Osteoblast (primary cell): ENCODE measurements around the gene KANSL1. TPM values are rescaled to one million over a fixed set of nuclear protein-coding genes. Genes with fewer than 3 reads are reported as not detected.

Experiments
- DNase-seq: peaks from one replicate; pipeline ENCODE4 v3.0.0; 2011; ENCODE audit warnings: low spot score, mixed read lengths; ENCODE audit not compliant: insufficient read length; ENCODE audit errors: missing footprints
- H2AFZ ChIP-seq: 2 replicates; pipeline ENCODE4 v1.6.0; 2011; ENCODE audit warnings: mild to moderate bottlenecking, low read length
- H3K27ac ChIP-seq: 2 replicates; pipeline ENCODE4 v1.5.1; 2011; ENCODE audit warnings: mild to moderate bottlenecking, low read depth, low read length, moderate library complexity
- H3K27me3 ChIP-seq: 2 replicates; pipeline ENCODE4 v1.6.0; 2012; ENCODE audit warnings: mild to moderate bottlenecking, control low read depth, inconsistent platforms, low read length, moderate library complexity; ENCODE audit not compliant: insufficient read depth
- H3K36me3 ChIP-seq: 2 replicates; pipeline ENCODE4 v1.5.1; 2011; ENCODE audit warnings: mild to moderate bottlenecking, low read length, control low read depth, moderate library complexity; ENCODE audit not compliant: insufficient read depth
- H3K4me1 ChIP-seq: 2 replicates; pipeline ENCODE4 v1.5.1; 2011; ENCODE audit warnings: mild to moderate bottlenecking, low read length, control low read depth, moderate library complexity; ENCODE audit not compliant: insufficient read depth
- H3K4me2 ChIP-seq: 2 replicates; pipeline ENCODE4 v1.6.0; 2011; ENCODE audit warnings: mild to moderate bottlenecking, low read length; ENCODE audit not compliant: insufficient read depth
- H3K4me3 ChIP-seq: fragments of 200-600 bp; sonication (generic); 3 replicates; pipeline ENCODE4 v1.5.1; 2012; ENCODE audit warnings: mild to moderate bottlenecking, low read length, inconsistent platforms; ENCODE audit not compliant: insufficient read depth
- H3K79me2 ChIP-seq: 2 replicates; pipeline ENCODE4 v1.6.0; 2012; ENCODE audit warnings: mild to moderate bottlenecking, low read length, control low read depth, inconsistent platforms; ENCODE audit not compliant: insufficient read depth
- H3K9me3 ChIP-seq: 2 replicates; pipeline ENCODE4 v1.5.1; 2011; ENCODE audit warnings: low read depth, low read length, control low read depth
- H4K20me1 ChIP-seq: 2 replicates; pipeline ENCODE4 v1.6.0; 2012; ENCODE audit warnings: mild to moderate bottlenecking, low read length, control low read depth; ENCODE audit not compliant: insufficient read depth
- CTCF ChIP-seq: IDR thresholded peaks from 2 replicates; pipeline ENCODE4 v1.5.1; 2011; ENCODE audit warnings: mild to moderate bottlenecking, low read depth, low read length, moderate library complexity; ENCODE audit errors: extremely low read depth
- total RNA-seq: library from RNA; depleted of rRNA; stranded (reverse); fragments of >200 nt; gene quantifications from 2 replicates; pipeline ENCODE4 v1.2.3, GENCODE V29; 2012

KANSL1 gene
- total RNA-seq, 1 donor, result 151 TPM

- DNase-seq, result peak; percentile 38
- no peaks in the 10 kb centered on the region for H3K27me3 ChIP-seq
- peaks cover 8% of the 10 kb centered on the region for H3K4me1 ChIP-seq
- H3K4me3 ChIP-seq, result no peak overlapping the region
- H3K4me2 ChIP-seq, result no peak overlapping the region
- H3K36me3 ChIP-seq, result no peaks in the 10 kb centered on the region
- H3K9me3 ChIP-seq, result no peaks in the 10 kb centered on the region
- no peak overlapping the region for H2AFZ ChIP-seq
- no peak for TF ChIP-seq CTCF
- H3K27ac ChIP-seq, result no peak overlapping the region
- H3K79me2 ChIP-seq, result no peaks in the 10 kb centered on the region
- H4K20me1 ChIP-seq, result no peaks in the 10 kb centered on the region
Observed at GRCh38 chr17:46001390-46002310, 191.6 kb downstream of the KANSL1 start.

- H3K4me1 ChIP-seq, result peaks cover 8% of the 10 kb centered on the region
- DNase-seq, result peak; percentile 34
- no peak overlapping the region for H2AFZ ChIP-seq
- H4K20me1 ChIP-seq, result no peaks in the 10 kb centered on the region
- H3K27me3 ChIP-seq, result no peaks in the 10 kb centered on the region
- no peak overlapping the region for H3K4me2 ChIP-seq
- no peak overlapping the region for H3K27ac ChIP-seq
- no peak overlapping the region for H3K4me3 ChIP-seq
- TF ChIP-seq CTCF, result no peak
- H3K79me2 ChIP-seq, result no peaks in the 10 kb centered on the region
- H3K36me3 ChIP-seq, result no peaks in the 10 kb centered on the region
- no peaks in the 10 kb centered on the region for H3K9me3 ChIP-seq
Observed at GRCh38 chr17:46000757-46001156, 192.5 kb downstream of the KANSL1 start.

- Histone ChIP-seq H3K4me1 (peaks cover 8% of the 10 kb centered on the region), H2AFZ (no peak overlapping the region), H3K36me3 (no peaks in the 10 kb centered on the region), H3K27me3 (no peaks in the 10 kb centered on the region), H3K4me2 (no peak overlapping the region), H3K9me3 (no peaks in the 10 kb centered on the region), H3K79me2 (no peaks in the 10 kb centered on the region), H3K27ac (no peak overlapping the region), H4K20me1 (no peaks in the 10 kb centered on the region), H3K4me3 (no peak overlapping the region)
- no peak for DNase-seq
- TF ChIP-seq CTCF, result no peak
Observed at GRCh38 chr17:46000292-46000691, 192.9 kb downstream of the KANSL1 start.

GRCh38 chr17:45999900-46000290 is 193.3 kb downstream of the KANSL1 start:
- DNase-seq, result peak; percentile 53
- Histone ChIP-seq H3K27me3 (no peaks in the 10 kb centered on the region), H3K4me1 (peaks cover 8% of the 10 kb centered on the region)

More at GRCh38 chr17:45999900-46000290, 193.3 kb downstream of the KANSL1 start:
- no peaks in the 10 kb centered on the region for H3K36me3 ChIP-seq
- H3K79me2 ChIP-seq, result no peaks in the 10 kb centered on the region
- no peaks in the 10 kb centered on the region for H3K9me3 ChIP-seq
- no peak overlapping the region for H3K27ac ChIP-seq
- no peak overlapping the region for H2AFZ ChIP-seq
- no peak overlapping the region for H3K4me3 ChIP-seq
- no peak overlapping the region for H3K4me2 ChIP-seq
- TF ChIP-seq CTCF, result no peak
- H4K20me1 ChIP-seq, result no peaks in the 10 kb centered on the region
